Vagina (tissue), 2 donors: ENCODE data around the gene SERPINA5. TPM values are rescaled to one million over a fixed set of nuclear protein-coding genes. Genes with fewer than 3 reads are reported as not detected.

ENCODE experiments used
- DNase-seq, 2 donors: peaks; one replicate each; pipeline ENCODE4 v3.0.0-alpha.2; 2017; ENCODE audit errors: extremely low spot score in 2 of 2
- H3K27ac ChIP-seq: fragments of 200-600 bp; sonication (generic); one replicate; pipeline ENCODE4 v1.5.1; 2019
- H3K27me3 ChIP-seq: fragments of 200-600 bp; sonication (generic); one replicate; pipeline ENCODE4 v1.5.1; 2019
- H3K36me3 ChIP-seq, 2 donors: fragments of 200-600 bp; sonication (generic); one replicate each; pipeline ENCODE4 v1.5.1; 2017 to 2019
- H3K4me1 ChIP-seq: fragments of 200-600 bp; sonication (generic); one replicate; pipeline ENCODE4 v1.5.1; 2019
- H3K4me3 ChIP-seq, 2 donors: fragments of 200-600 bp; sonication (generic); 1 replicate in 1 of 2; 2 replicates in 1 of 2; pipeline ENCODE4 v1.5.1; 2016 to 2019
- H3K9me3 ChIP-seq: fragments of 200-600 bp; sonication (generic); one replicate; pipeline ENCODE4 v1.5.1; 2019
- CTCF ChIP-seq, 3 experiments: fragments of 450-650 bp in 2 of 3; fragments of 200-600 bp in 1 of 3; sonication (generic) in 1 of 3; IDR thresholded peaks; one replicate each; pipeline ENCODE4 v1.5.1; 2017 to 2019; ENCODE audit warnings: antibody characterized with exemption in 3 of 3, mild to moderate bottlenecking in 2 of 3, moderate library complexity in 2 of 3
- POLR2A ChIP-seq, 2 donors: fragments of 450-650 bp; IDR thresholded peaks; one replicate each; pipeline ENCODE4 v1.6.1; 2017; ENCODE audit warnings: antibody characterized with exemption in 2 of 2, mild to moderate bottlenecking in 2 of 2, moderate library complexity in 2 of 2
- POLR2AphosphoS5 ChIP-seq, 2 donors: sonication (generic); formaldehyde crosslinking; IDR thresholded peaks; one replicate each; pipeline ENCODE4 v1.9.0; 2017; ENCODE audit warnings: antibody characterized with exemption in 2 of 2, mild to moderate bottlenecking in 2 of 2, low read depth in 1 of 2; ENCODE audit not compliant: insufficient read depth in 1 of 2
- intact Hi-C: fragments of 100-400 bp; cut with DNase I; formaldehyde crosslinking; loops from one replicate; pipeline ENCODE4 v1.15.1; 2023
- total RNA-seq: library from RNA; depleted of rRNA; stranded (reverse); fragments of >200 nt; gene quantifications from one replicate; pipeline ENCODE4 v1.2.3, GENCODE V29; 2016

Gene SERPINA5
- total RNA-seq, 1 donor from 2014 or later: 3.7 TPM

- Histone ChIP-seq H3K9me3 (no peaks in the 10 kb centered on the region), H3K27me3 (no peaks in the 10 kb centered on the region), H3K4me3 (no peak overlapping the region), H3K4me1 (no peaks in the 10 kb centered on the region), H3K27ac (no peak overlapping the region), H3K36me3 (no peaks in the 10 kb centered on the region)
- TF ChIP-seq POLR2A (IDR thresholded peaks at IDR 0.05) (no peak), POLR2AphosphoS5 (IDR thresholded peaks at IDR 0.05; ENCODE audit: insufficient read depth in 1 of 2, low read depth in 1 of 2) (no peak), CTCF (IDR thresholded peaks at IDR 0.05) (no peak)
- intact Hi-C loops: no loop called here
- no peak for DNase-seq
Measured at GRCh38 chr14:94623856-94624499, 42.8 kb downstream of the SERPINA5 start.

- Histone ChIP-seq H3K27ac (no peak overlapping the region), H3K4me1 (no peaks in the 10 kb centered on the region), H3K27me3 (no peaks in the 10 kb centered on the region), H3K4me3 (no peak overlapping the region), H3K9me3 (no peaks in the 10 kb centered on the region), H3K36me3 (no peaks in the 10 kb centered on the region)
- intact Hi-C loops: no loop called here
- no peak for DNase-seq
- TF ChIP-seq POLR2A (IDR thresholded peaks at IDR 0.05) (no peak), CTCF (IDR thresholded peaks at IDR 0.05) (no peak), POLR2AphosphoS5 (IDR thresholded peaks at IDR 0.05; ENCODE audit: insufficient read depth in 1 of 2, low read depth in 1 of 2) (no peak)
Measured at GRCh38 chr14:94624537-94625352, 43.5 kb downstream of the SERPINA5 start.

GRCh38 chr14:94625353-94625635 lies 44.1 kb downstream of the SERPINA5 start:
- H3K9me3 ChIP-seq: no peaks in the 10 kb centered on the region
- no peak overlapping the region for H3K27ac ChIP-seq
- no peaks in the 10 kb centered on the region for H3K4me1 ChIP-seq
- intact Hi-C loops: no loop called here
- DNase-seq: no peak
- H3K36me3 ChIP-seq: no peaks in the 10 kb centered on the region
- no peaks in the 10 kb centered on the region for H3K27me3 ChIP-seq
- TF ChIP-seq POLR2AphosphoS5 (IDR thresholded peaks at IDR 0.05; ENCODE audit: insufficient read depth in 1 of 2, low read depth in 1 of 2) (no peak), CTCF (IDR thresholded peaks at IDR 0.05) (no peak), POLR2A (IDR thresholded peaks at IDR 0.05) (no peak)
- H3K4me3 ChIP-seq: no peak overlapping the region

- no peak for DNase-seq
- intact Hi-C loops: no loop called here
- TF ChIP-seq POLR2A (IDR thresholded peaks at IDR 0.05) (no peak), POLR2AphosphoS5 (IDR thresholded peaks at IDR 0.05; ENCODE audit: insufficient read depth in 1 of 2, low read depth in 1 of 2) (no peak), CTCF (IDR thresholded peaks at IDR 0.05) (no peak)
Measured at GRCh38 chr14:94628578-94628977, 47.4 kb downstream of the SERPINA5 start.

GRCh38 chr14:94630396-94630795 lies 49.2 kb downstream of the SERPINA5 start:
- Histone ChIP-seq H3K27me3 (no peaks in the 10 kb centered on the region), H3K36me3 (no peaks in the 10 kb centered on the region), H3K4me3 (no peak overlapping the region), H3K9me3 (no peaks in the 10 kb centered on the region), H3K27ac (no peak overlapping the region), H3K4me1 (no peaks in the 10 kb centered on the region)
- TF ChIP-seq POLR2A (IDR thresholded peaks at IDR 0.05) (no peak), POLR2AphosphoS5 (IDR thresholded peaks at IDR 0.05; ENCODE audit: insufficient read depth in 1 of 2, low read depth in 1 of 2) (no peak), CTCF (IDR thresholded peaks at IDR 0.05) (no peak)
- intact Hi-C loops: no loop called here
- no peak for DNase-seq

More at GRCh38 chr14:94628578-94628977, 47.4 kb downstream of the SERPINA5 start:
- no peaks in the 10 kb centered on the region for H3K36me3 ChIP-seq
- H3K27me3 ChIP-seq: no peaks in the 10 kb centered on the region
- H3K9me3 ChIP-seq: no peaks in the 10 kb centered on the region
- H3K27ac ChIP-seq: no peak overlapping the region
- no peaks in the 10 kb centered on the region for H3K4me1 ChIP-seq
- no peak overlapping the region for H3K4me3 ChIP-seq
